HG03521 (cell line): ENCODE measurements around the gene GRAMD2B.

Experiments used
- ATAC-seq: cut with Tn5 transposase; IDR thresholded peaks from one replicate; pipeline ENCODE4 v1.9.1; 2021; ENCODE audit warnings: mild to moderate bottlenecking, moderate library complexity; ENCODE audit not compliant: unreplicated experiment

Gene GRAMD2B

DNA sequence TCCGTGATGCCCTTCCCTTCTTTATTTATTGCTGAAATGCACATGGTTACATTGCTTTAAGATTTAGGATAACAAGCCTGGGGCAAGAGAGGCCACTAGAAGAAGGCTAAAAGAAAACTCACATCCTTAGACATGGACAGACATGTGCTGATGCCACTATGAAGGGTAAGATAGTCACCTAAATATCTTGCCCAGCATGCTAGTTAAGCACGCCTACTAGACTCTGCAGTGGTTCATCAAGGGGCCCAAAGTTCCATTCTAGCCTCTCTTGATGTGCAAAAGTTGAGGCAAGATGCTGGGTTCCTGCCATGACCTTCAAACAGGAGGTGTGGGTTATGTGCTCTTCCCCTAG lies 49.3 kb downstream of the GRAMD2B start:
- no peak for ATAC-seq

DNA sequence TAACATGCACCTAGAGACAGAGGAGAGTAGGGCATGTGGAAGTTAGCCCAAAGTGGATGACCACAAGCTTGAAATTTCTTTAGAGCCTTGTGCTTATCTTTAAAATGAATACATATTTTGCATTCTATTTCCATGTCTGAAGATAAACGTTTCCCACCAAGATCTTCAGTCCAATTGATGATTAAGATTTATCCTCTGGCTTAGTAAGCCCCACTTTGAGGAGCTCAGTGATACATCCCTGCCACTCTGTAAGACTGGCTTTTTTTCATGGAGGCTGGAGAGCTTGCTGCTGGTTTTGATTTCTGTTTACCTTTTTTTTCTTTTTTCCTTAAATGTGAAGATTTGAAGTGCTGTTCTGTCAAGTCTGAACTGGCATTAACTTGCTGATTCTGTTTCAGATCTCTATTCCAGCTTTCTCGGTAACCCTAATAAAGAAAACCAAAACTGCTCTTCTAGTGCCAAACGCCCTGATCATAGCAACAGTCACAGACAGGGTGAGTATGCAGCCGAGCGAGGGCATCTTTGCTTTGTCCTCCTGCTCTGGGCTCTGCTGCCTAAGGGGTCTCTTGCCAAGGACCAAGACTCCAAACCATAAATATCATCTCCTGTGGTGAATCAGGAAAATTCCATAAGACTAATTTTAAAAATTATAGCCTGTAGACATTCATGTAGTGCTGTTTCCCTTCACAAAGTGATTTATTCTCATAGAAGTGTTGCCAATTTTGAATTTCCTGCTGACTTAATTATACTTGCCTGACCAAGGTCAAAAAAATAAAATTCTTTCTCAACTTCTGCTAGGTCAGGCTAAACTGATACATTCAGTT lies 54.3 kb downstream of the GRAMD2B start:
- no peak for ATAC-seq

DNA sequence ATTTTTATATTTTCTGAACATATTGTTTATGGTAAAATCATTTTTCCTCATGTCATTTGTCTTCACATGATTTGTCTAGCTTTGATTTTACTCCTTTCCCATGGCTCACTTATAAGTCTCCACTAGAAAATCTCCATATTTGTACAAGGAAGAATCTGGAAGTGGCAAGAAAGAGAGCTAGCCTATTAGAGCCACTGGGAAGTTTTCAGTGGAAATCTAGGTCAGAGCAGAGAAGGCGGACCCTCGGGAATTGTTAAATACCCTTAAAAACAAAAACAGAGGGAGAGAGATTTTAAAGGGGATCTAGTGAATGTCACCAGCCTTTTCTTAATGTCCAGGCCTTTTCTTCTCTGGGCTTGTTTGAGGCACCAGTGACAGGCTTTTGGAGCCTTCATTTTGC lies 56.6 kb downstream of the GRAMD2B start:
- no peak for ATAC-seq

DNA sequence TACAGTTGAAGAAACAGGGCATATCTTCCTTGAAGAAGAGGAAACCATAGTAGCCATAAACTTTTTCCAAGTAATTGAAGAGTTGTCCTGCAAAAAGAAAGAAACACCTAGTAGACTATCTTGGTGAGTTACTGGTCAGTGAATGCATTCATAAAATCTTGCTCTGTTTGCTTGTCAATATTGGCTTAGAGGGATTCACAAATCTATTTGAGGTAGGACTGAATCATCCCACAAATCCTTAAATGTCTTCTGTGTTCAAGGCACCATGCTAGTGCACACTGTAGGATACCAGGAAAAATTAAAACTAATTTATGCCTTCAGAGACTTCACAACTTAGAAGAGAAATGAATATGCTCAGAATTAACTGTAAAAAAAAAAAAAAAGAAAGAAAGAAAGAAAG lies 57.6 kb downstream of the GRAMD2B start:
- no peak for ATAC-seq

DNA sequence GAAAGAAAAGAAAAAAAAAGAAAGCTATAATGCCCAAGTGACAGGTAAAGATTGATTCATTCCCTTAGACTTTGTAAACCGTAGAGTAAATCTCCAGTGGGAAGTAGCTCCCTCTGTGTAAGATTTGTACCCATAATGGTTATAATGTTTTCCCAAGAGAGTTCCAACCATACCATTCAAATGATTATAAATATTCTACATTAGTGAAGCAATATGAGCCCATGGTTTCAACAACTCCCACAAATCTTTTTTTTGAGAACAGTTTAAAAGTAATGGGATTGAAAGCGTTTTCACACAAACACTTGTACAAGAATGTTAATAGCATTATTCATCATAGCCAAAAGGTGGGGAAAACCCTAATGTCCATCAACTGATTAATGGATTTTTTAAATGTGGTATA lies 58.0 kb downstream of the GRAMD2B start:
- ATAC-seq, result no peak

DNA sequence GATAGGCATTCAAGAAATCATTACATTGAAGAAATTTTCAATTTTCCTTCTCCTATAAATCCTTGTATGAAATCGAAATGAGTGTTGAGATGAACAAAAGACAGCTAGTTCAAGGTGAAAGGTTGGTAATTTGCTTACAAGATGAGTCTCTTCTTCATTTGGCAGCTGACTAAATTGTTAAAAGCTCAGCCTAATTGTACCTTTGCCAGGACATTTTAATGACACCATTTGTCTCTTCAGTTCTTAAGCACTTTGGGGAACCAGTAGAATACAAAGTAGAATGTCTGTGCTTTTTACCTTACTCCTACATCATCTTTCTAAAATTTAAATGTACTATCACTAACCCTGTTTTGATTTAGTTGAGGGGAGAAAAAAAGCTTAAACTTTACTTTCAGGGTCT lies 59.4 kb downstream of the GRAMD2B start:
- no peak for ATAC-seq

DNA sequence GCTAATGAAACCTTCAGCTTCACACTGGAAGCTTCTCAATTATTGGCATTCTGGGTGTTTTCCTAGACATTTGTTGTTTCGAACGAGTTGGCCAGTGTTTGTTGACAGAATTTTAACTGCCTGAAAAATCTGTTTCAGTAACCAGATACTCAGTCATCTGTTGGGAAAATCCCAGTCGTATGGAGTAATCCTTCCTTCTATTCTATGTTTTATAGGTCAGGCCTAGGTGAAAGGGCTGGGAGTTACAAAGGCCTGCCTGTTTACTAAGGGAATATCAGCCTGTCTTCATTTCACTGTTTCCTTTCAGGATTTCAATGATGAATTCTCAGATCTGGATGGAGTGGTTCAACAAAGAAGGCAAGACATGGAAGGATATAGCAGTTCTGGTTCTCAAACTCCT lies 59.9 kb downstream of the GRAMD2B start:
- ATAC-seq, result no peak

DNA sequence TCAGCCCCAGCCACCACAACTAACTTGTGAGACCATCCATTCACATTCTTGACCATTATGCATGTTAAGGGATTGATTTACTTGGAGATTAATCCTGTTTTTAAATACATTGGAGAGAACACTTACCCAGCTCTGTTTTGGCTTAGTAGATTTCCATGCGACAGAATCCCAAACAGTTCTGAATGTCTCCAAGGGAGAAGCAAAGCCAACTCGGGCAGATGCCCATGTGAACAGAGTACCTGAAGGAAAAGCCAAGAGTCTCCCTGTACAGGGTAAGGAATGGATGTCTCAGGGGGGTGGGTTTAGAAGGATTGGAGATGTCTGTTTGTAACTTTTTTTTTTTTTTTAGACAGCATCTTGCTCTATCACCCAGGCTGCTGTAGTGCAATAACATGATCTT lies 61.0 kb downstream of the GRAMD2B start:
- no peak for ATAC-seq

DNA sequence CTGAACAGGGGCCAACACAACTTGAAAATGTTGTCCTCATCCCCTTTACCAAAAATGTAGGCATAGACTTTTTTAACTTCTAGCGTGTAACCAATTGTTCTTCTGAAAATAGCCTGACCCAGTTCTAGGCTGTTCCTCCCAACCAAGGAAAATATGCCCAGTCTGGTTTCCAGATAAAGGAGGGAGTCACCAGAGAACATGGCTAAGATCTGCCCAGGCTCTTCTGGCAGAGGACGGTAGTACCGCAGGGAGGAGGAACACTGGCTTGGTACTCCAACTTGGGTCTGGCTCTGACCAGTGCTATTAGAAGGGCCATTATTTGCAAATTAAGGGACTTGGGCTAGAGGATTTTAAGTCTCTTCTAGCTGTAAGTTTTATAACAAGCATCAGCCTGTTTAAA lies 63.1 kb downstream of the GRAMD2B start:
- ATAC-seq, result no peak

DNA sequence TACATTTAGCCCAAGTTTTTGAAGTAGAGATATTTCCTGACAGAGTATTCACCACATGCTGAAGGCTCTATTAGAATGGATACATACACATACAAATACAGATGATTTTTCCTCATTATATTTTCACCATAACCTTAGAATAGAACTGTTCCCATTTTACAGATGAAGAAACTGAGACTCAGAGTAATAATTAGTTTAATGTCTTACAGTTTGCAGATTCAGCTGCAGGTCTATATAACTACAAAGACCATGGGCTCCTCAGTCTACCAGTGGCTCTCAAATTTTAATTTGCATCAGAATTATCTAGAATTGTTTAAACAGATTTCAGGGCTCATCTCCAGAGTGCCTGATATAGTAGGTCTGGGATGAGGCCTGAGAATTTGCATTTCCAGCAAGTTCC lies 64.4 kb downstream of the GRAMD2B start:
- ATAC-seq, result no peak

DNA sequence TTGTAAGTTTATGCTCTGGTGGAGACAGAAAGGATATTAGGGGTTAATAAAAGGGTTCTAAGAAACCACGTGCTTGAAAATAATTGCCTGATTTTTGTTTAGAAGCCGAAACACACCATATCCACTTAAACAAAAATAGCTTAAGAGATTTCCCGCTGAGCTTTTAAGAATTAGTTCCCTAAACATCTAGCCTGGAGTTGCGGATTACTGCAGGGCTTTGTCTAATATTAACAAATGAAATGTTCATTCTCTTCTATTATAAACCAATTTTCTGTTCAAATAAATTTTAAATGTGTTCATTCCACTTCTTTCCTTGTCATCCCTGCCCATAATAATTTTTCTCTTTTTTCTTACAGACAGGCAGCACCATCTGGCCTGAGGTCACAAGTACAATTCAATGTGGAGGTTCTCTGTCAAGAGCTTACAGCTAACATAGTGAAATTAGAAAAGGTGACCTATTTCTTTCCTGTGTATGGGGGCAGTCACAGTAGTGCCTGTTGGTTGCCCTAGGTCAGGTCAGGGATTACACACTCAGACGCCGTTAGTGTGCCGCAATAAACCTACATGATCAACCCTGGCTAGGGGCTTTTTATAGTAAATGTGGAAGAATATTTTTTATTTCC lies 65.3 kb downstream of the GRAMD2B start:
- ATAC-seq, result no peak

DNA sequence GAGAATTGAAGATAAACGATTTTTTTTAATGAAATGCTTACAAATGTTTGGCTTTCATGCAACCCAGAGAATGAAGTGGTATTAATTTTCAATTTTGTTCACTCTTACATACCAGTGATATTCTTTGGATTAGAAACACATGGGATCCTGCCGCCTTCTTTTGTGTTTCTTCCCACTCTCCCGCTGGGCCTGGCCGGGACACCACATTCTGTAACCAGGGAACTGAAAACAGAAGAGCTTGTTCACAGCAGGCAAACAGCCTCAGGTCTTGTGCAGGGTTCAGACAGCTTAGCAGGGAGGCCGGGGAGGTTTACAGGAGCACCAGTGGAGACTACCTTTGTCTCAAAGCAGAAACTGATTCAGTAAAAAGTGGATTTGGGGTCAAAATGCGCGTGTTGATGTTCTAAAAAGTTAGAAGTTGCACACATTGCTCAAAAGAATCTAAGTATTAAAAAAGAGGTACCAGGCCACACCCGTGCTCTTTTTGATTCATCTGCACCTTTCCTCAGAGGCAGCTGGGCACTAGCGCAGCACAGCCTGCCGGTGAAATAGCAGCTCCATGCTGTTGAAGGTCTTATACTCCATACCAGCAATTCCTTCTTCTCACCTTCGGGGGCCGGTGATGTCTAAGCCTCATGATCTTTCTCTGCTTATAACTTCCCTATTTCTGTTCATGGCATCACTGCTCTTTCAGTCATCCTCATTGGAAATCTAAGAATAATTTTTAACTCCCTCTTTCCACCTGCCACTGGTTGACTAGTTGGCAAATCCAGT lies 67.1 kb downstream of the GRAMD2B start:
- ATAC-seq, result no peak

DNA sequence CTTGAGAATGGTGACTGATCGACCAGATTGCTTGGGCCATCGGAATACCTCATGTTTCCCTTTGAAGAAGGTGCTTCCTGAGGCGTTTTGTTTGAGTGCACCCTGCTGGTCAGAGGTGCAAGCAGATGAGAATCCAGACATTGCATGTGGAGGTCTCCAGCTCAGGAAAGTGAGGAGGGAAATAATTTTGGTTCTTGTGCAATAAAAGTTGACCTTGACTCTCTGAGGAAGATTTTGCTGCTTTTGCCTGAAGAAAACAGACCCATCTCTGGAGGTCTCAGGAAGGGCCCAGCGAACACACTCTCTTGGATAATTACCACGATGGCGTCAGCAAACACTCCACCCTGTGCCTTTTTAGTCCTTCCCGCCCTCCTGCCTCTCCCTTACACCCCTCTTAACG lies 69.7 kb downstream of the GRAMD2B start:
- no peak for ATAC-seq

DNA sequence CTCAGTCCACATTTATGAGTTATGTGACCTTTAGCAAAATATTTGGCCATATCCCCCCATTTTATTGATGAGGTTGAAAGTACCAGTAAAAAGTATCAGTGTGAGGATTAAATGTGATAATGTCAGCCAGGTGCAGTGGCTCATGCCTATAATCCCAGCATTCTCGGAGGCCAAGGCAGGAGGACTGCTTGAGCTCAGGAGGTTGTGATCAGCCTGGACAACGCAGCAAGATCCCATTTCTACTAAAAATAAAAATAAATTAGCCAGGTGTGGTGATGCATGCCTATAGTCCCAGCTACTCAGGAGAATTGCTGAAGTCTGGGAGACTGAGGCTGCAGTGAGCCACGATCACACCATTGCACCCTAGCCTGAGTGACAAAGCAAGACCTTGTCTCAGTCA lies 71.2 kb downstream of the GRAMD2B start:
- ATAC-seq, result no peak

DNA sequence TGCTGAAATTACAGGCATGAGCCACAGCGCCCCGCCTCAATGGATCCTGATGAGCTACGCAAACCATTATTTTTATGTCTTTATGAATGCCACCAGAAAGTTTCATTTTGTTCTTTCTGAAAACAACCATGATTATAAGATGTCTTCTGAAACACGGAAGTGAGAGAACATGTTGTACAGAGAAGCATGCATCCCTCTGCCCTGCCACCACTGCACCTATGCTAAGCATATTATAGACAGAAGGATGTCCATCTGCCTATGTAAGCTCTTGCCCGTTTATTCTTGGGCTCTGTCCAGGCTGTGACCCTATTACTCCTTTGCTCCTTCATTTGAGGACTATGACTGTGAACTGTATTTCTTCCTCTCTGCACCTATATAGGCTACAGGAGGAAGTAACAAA lies 74.3 kb downstream of the GRAMD2B start:
- ATAC-seq, result no peak

DNA sequence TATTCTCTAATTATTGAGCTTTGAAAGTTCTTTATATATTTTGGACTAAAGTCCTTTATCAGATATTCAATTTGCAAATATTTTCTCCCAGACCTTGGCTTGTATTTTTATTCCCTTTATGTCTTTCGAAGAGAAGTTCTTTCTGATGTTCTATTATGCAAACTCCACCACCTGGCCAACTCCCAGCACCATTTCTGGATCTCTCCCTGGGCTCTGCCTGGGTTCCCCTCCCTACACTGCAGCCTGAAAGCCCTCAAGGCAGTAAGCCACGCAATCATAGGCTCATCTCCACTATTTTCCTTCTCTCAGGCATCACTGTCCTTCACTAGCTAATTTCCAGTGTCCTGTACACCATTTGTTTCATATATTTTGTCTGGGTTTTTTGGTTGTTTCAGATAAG lies 76.1 kb downstream of the GRAMD2B start:
- no peak for ATAC-seq

DNA sequence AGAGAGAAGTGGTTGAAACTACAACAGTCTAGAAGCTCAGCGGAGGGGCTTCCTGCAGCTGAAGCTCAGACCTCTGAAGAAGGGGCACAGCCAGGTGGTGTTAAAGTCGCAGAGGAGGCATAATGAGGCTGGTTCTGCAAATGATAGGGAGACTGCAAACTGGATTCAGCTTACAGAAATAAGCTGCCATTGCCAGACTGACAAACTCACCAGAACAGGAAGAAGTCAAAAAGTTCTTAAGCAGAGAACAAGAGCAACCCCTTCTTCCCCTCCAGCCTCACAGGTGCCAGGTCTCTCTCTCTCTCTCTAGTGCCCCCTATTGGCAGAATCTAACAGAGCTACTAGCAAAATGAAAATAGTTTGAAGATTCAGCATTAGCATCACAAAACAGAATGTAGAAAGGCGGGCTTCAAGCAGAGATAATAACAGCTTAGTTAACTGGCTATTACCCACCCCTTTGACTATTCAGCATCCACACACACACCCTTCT lies 76.7 kb downstream of the GRAMD2B start:
- ATAC-seq, result peak; percentile 63

DNA sequence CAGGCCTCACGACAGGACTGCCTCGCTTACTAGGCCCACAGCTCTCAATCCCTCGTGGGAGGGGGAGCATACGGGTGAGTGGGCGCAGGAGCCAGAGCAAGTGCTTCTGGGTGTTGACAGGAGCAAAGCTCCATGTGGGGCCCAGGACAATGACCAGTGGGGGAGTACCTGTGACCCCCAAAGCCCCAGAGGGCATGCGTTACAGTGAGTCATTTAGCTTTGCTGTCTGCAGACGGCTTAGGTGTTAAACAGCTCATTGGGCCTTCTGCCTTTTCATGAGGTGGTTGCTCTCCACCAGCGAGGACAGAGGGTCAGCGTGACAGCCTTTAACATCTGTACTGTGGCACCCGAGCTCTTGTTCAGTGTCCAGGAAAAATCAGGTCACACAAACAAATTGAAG lies 78.2 kb downstream of the GRAMD2B start:
- no peak for ATAC-seq

DNA sequence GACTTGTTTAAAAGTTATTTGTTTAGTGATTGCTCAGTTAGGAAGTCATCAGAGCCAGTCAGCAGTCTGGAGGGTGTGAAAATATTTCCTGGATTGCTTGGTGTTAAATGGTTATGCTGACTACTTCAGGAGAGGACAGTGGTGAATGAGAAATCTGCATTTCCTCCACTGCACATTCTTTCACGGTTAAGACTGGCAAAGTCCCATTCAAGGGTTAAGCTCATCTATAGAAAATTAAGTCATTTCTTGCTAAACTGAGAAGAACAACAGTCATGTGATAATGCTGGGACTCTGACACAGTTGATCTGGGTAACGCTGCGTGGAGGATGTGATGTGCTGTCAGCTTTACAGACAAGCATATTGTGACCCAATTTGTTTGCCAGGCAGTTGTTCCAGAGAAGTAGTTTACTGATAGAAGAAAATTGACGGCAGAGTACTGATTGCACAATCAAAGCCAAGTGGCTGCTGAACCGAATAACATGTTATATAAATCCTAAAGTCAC lies 80.4 kb downstream of the GRAMD2B start:
- ATAC-seq, result no peak

DNA sequence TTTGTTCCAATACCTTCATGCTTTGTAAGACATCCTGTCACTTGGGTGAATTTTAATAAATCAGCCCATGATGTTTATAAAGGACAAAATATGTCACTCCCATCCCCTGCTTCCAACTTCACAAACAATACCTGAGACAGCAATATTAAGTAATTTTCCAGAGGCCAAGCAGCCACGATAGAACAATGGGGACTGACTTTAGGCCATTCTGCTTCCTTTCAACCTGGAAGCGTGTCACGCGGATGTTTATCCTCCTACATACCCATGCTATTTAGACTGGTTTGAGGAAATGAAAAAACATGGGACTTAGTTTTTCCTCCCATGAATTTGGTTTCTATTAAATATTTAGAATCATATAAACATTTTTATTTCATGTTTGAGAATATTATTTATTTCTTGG lies 82.9 kb downstream of the GRAMD2B start:
- no peak for ATAC-seq

DNA sequence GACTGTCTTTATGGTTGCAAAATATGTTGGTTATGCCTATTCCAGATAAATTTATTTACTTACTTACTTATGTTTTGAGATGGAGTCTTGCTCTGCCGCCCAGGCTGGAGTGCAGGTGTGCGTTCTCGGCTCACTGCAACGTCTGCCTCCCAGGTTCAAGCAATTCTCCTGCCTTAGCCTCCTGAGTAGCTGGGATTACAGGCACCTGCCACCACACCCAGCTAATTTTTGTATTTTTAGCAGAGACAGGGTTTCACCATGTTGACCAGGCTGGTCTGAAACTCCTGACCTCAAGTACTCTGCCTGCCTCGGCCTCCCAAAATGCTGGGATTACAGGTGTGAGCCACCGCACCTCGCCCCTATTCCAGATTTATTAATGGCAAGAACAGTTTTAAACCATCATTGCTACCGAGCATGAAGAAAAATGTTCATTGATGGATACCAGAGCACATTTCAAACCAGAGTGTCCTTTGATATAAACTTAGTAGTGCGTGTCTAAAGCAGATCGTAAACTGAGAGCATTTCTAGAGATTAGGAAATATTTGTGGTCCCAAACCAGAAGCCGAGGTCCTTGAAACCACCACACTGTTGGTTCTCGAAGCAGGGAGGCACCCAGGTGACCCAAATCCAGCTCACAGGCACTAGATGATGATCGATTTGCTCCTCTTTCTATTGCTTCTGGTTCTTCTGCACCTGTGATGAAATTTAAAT lies 85.2 kb downstream of the GRAMD2B start:
- no peak for ATAC-seq
